Upper lobe of left lung (tissue), 4 donors: ENCODE measurements around the gene CASP6.

Experiments
- CTCF ChIP-seq, 6 experiments: fragments of 450-650 bp in 4 of 6; fragments of 200-600 bp in 2 of 6; sonication (generic) in 2 of 6; IDR thresholded peaks; one replicate each; pipeline ENCODE4 v1.5.1; 2016 to 2019; ENCODE audit warnings: antibody characterized with exemption in 6 of 6
- EP300 ChIP-seq, 4 donors: sonication (generic); formaldehyde crosslinking; IDR thresholded peaks; one replicate each; pipeline ENCODE4 v1.5.1; 2017; ENCODE audit warnings: antibody characterized with exemption in 4 of 4, control low read depth in 2 of 4
- POLR2A ChIP-seq, 4 donors: fragments of 450-650 bp; IDR thresholded peaks; one replicate each; pipeline ENCODE4 v1.5.1; 2016 to 2017; ENCODE audit warnings: antibody characterized with exemption in 4 of 4, mild to moderate bottlenecking in 2 of 4
- POLR2AphosphoS5 ChIP-seq, 2 donors: sonication (generic); formaldehyde crosslinking; IDR thresholded peaks; one replicate each; pipeline ENCODE4 v1.5.1; 2017; ENCODE audit warnings: antibody characterized with exemption in 2 of 2

GRCh38 chr4:109745830-109746229 lies 42.6 kb upstream of the CASP6 start:
- no peak for TF ChIP-seq CTCF (IDR thresholded peaks at IDR 0.05)
- no peak for TF ChIP-seq POLR2AphosphoS5 (IDR thresholded peaks at IDR 0.05)
- TF ChIP-seq POLR2A (IDR thresholded peaks at IDR 0.05): no peak
- no peak for TF ChIP-seq EP300 (IDR thresholded peaks at IDR 0.05)
